DMS153 treated with DMSO at 0.1 percent for 48 hours (cell line): ENCODE measurements around the gene AK5.
"Not testable (repeated sequence)": the region's sequence is repeated elsewhere in the genome, so short reads cannot be mapped to it uniquely, and the experiment has no call there.

Experiments used
- DNase-seq: peaks from one replicate; lab custom pipeline; 2025; ENCODE audit not compliant: unreplicated experiment; lab: John Stamatoyannopoulos, UW

AK5 gene

GRCh38 chr1:77283701-77284425 lies 2.0 kb downstream of the AK5 start:
- no peak for DNase-seq

DNA sequence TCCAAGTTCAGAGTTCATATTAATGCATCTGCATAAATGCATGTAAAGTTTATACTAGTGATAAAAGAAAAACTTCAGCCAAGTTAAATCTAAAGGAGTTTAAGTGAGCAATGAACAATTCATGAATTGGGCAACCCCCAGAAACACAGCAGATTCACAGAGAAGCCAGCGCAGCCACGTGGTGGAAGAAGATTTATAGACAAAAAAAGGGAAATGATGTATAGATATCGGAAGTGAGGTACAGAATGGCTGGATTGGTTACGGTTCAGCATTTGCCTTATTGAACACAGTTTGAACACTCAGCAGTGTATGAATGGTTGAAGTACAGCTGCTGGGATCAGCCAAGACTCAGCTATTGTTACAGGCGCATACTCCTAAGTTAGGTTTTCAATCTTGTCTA lies 5.7 kb downstream of the AK5 start:
- no peak for DNase-seq

DNA sequence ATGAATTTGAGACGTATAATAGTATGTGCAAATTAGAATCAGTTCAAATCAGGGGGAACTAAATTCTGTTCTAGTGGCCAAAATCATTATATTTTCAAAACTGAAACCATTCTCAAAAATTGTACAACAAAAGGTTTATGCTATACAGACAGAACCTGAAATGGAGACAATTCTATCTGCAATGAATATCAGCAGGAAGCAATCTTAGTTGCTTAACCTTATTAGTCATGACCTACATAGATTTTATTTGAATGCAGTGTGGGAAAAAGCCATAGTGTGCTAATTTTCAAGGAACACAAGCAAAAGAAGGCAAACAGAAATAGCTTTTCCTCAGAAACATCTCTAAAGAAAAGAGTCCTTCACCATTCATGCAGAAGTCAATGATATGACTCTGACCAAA lies 6.5 kb downstream of the AK5 start:
- no peak for DNase-seq

DNA sequence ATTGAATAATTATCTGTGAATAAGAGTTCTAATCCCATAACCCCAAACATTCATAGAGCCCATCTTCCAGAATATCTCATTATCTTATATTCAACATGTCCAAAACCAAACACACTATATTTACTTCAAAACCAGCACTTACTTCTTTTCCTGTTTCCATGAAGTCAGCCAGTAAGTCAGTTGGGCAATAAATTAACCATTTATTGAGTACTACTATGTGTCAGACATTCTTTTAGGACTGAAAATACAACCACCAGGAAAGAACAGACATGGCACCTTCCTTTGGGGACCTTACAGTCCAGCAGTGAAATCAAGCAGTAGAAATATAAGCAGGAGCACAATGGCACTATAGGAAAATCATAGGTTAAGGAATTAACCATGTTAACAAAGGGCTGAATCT lies 8.8 kb downstream of the AK5 start:
- DNase-seq: no peak

- DNase-seq: no peak
Observed at GRCh38 chr1:77292551-77292950, 10.7 kb downstream of the AK5 start.

DNA sequence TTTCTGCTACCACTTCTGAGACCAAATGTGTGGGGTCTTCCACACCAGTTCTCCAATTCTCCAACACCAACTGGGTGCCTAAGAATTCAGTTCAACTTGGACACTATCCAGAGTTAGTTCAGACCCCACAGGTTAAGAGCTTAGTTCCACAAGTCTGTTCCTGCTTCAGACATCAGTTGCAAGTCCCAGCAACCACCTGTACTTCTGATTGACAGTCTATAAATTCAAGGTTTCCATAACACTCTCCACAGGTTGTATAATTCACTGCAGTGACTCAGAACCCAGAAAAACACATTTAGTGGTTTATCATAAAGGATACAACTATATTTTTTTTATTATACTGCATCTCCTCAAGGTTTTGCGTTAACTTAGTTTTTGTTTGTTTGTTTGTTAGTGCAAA lies 18.7 kb downstream of the AK5 start:
- no peak for DNase-seq

DNA sequence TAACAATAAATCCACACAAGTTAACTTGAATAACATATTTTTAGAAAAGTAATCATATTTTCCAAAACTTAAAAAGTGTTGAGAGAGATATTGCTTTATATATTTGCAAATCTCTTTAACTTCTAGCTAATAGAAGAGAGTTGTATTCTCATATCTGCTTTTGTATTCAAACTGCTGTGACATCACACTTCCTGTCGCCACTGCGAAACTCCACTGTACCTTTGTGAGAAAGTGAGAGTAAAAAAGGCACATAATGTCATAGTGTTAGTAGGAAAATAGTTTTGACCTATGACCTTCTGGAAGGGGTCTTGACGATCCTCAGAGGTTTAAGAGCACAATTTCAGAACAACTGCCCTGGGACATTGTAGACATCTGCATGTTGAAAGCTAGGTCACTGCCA lies 21.6 kb downstream of the AK5 start:
- no peak for DNase-seq

DNA sequence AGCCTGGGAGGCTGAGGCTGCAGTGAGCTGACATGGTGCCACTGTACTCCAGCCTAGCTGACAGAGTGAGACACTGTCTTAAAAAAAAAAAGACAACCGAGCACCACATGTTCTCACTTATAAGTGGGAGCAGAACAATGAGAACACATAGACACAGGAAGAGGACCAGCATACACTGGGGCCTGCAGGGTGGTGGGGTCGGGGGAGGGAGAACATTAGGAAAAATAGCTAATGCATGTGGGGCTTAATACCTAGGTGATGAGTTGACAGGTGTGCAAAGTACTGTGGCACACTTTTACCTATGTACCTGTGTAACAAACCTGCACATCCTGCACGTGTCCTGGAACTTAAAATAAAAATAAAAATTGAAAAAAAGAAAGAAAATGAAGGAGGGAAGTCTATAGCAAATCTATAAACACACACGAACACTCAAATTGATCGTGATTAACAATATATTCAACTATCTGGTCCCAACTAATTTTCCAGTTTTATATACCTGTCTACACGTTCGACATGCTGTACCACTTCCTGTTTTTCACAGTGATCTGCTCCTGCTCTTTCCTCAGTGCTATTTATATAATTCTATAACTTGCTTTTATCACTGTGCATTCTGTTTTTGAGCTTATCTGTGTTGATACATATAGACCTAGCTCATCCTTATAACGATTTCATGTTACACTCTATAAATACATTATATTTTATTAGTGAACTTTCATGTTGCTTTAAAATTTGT lies 27.2 kb downstream of the AK5 start:
- DNase-seq: no peak

DNA sequence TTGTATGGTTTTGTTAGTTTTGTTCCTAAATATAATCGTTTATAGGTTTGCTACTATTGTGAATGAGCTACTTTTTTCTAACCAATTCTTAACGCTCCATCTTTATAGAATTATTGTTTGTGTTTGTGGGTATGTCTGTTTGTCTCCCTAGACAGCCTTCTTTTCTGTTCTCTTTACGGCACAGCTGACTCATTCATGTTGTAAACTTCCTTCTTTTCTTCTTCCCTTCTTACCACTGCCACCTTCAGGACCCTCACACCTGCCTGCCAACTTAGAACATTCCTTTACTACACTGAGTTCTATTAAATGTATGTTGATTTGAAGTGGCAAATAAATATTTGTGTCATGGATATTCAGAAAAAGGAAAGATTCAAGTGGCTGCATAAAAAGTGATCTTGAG lies 29.1 kb downstream of the AK5 start:
- no peak for DNase-seq

DNA sequence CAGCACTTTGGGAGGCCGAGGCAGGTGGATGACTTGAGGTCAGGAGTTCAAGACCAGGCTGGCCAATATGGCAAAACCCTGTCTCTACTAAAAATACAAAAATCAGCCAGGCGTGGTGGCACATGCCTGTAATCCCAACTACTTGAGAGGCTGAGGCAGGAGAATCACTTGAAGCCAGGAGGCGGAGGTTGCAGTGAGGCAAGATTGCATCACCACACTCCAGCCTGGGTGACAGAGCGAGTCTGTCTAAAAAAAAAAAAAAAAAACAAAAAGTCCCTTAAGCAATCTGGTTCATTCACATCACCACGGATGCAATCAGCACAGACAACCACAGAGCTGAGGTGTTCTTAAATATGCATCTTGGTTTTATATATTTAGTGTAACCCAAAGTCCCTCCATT lies 30.5 kb downstream of the AK5 start:
- not testable (repeated sequence) for DNase-seq

DNA sequence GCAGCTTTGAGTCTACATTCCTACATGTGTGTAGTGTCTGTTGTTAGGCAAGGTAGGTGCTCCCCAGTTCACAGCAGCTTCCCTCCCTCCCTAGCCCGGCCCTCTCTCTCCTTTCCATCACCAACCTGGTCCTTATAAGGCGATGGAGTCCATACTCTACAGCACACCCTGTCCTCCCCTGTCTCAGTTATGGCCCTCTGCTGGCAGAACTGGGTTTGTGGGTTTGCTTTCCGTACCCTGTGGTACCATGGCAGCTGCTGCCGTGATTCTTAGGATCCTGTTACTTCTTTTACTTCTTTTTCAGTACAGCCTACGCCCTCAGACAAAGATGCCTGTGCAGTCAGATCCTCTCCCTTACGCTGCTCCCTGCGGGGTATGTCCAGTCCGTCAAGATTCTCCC lies 31.7 kb downstream of the AK5 start:
- no peak for DNase-seq

- no peak for DNase-seq
Observed at GRCh38 chr1:77316006-77316405, 34.2 kb downstream of the AK5 start.

DNA sequence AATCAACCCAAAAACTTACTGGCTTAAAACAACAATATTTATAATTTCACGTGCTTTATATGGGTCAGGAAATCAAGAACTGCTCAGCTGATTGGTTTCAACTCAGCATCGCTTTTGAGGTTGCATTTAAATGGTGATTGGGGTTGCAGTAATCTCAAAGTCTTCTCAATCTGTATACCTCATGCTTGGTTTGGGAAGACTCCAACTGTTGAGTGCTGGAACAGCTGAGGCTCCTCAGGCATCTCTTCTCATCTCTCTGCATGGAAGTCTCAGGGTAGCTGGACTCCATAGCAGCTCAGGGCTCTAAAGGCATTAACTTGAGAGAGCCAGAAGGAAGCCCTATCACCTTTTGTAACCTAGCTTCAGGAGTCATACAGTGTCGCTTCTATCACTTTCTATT lies 35.1 kb downstream of the AK5 start:
- DNase-seq: no peak

DNA sequence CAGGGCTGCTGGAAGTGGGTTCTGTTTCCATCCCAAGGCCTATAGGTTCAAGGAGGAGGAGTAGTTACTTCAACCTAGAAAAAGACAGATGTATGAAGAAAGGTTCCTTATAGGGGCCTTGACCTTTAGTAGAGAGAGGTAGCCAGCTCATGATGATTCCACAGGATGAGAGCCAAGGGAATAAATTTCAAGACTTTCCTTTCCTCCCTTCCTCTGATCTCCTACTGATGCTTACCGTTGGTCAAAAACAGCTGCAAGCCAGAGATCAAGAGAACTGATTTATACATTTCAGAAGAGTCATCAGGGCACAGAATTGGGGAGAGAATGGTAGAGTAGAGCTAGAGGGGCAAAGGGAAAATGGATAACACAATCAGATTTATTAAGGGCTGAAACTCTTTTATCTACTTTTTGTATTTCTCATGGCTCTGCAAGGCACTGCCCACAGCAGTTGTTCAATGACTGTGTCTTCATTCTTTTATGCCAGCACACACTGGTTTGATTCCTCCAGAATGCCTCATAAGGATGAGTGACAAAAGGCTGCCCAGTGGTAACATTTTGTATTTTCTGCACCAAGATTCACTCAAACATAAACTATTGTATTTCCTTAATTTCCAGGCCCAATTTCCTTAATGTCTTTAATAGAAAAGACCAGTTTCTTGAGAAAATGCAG lies 37.4 kb downstream of the AK5 start:
- no peak for DNase-seq

DNA sequence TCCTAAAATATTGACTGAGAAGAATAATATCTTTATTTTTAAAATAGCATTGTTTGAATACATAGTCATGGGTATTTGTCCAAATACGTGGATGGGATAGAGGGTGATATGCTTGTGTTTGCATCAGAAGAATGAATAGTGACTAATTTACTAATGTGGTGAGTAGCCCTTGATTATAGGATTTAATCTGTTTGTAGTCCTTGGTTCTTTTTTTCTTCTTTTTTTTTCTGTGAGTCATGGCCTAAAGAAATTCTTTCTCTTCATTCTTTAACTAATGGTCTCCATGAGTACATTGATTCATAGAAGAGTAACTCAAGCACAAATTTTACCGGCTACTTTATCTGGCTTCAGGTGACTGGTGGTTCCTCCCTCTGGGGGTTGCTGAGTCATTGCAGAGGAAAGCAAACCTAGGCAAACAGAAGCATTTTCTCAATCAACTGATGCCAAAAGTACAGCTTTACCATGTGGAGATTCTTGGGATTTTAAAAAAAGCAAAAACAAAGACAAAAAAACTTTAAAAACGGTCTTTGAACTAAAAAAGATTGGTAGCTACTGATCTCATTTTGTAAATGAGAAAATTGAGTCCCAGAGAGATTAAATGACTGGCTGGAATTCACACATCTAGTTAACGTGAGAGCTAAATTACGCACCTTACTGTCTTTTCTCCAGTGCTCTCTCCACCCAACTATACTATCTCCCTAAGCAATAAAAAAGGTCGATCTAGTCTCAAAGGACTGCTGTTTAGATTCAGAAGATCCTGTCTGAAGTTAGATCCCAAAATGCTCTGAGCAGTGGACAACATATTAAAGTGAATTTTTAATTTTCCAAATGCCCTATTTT lies 40.5 kb downstream of the AK5 start:
- no peak for DNase-seq

- DNase-seq: no peak
Observed at GRCh38 chr1:77333501-77333900, 51.7 kb downstream of the AK5 start.

- no peak for DNase-seq
Observed at GRCh38 chr1:77336729-77337128, 54.9 kb downstream of the AK5 start.

GRCh38 chr1:77339326-77339725 lies 57.5 kb downstream of the AK5 start:
- DNase-seq: no peak

DNA sequence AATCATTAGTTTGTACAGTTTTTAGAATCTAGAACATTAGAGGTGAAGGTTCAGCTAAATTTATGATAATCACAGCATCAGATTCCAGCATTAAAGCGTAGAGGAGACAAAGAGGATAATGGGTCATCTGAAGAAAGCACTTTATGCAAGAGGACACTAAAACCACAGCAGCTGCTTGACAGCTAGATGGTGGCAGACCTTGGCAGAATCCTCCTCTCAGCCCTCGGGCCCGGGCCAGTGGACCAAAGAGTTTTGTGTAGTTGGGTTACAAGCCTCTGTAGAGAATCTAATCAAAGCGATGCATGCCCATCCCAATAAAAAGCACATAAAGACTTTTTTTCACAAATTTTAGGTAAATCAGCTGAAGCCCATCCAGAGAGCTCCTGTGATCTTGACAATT lies 59.4 kb downstream of the AK5 start:
- no peak for DNase-seq

GRCh38 chr1:77342745-77343144 lies 60.9 kb downstream of the AK5 start:
- DNase-seq: no peak

DNA sequence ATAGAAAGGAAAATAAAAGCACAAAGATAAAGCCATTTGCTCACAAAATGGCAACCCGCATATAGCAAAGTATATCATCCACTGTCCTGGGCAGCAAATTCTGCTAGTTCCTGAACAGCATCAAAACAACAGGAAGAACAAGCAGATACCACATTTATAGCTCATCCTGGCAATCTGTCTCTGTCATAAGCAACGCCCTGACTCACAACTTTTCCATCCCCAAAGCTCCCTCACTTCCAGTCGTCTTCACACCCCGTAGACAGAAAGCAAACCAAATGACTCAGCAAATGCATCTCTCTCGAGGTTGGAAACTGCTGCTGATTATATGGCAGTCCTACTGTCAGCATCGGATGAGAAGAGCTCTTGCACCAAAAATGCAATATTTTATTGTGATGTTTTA lies 65.8 kb downstream of the AK5 start:
- DNase-seq: no peak
